CD8-positive, alpha-beta memory T cell (primary cell): ENCODE measurements around the gene NTM. TPM values are rescaled to one million over a fixed set of nuclear protein-coding genes. Genes with fewer than 3 reads are reported as not detected.

Experiments
- CTCF ChIA-PET: fragments of 350-600 bp; sonication (Branson Sonifier 250); formaldehyde crosslinking; loops from one replicate; lab custom pipeline; 2021; ENCODE audit warnings: antibody characterized with exemption; lab: Charles Lee
- POLR2A ChIA-PET: fragments of 350-600 bp; sonication (Branson Sonifier 250); formaldehyde crosslinking; loops from one replicate; lab custom pipeline; 2021; ENCODE audit warnings: antibody characterized with exemption; lab: Charles Lee
- DNase-seq, 5 donors: peaks; one replicate each; pipeline versions ENCODE4 v3.0.0 to v3.0.0-alpha.2; 2020 to 2022; ENCODE audit warnings: mixed read lengths in 1 of 5
- H3K27ac ChIP-seq: one replicate; pipeline ENCODE4 v1.7.0; 2013; ENCODE audit warnings: low read depth, mild to moderate bottlenecking, low read length, moderate library complexity
- H3K27me3 ChIP-seq: 2 replicates; pipeline ENCODE4 v1.7.0; 2013; ENCODE audit warnings: low read length, mild to moderate bottlenecking; ENCODE audit not compliant: insufficient read depth, poor library complexity, severe bottlenecking
- H3K36me3 ChIP-seq: 2 replicates; pipeline ENCODE4 v1.7.0; 2013; ENCODE audit warnings: mild to moderate bottlenecking, low read length, moderate library complexity; ENCODE audit not compliant: insufficient read depth
- H3K4me1 ChIP-seq: 2 replicates; pipeline ENCODE4 v1.7.0; 2013; ENCODE audit warnings: mild to moderate bottlenecking, low read length, moderate library complexity; ENCODE audit not compliant: insufficient read depth
- H3K4me3 ChIP-seq: 2 replicates; pipeline ENCODE4 v1.7.0; 2013; ENCODE audit warnings: mild to moderate bottlenecking, low read length
- H3K9me3 ChIP-seq: 2 replicates; pipeline ENCODE4 v1.7.0; 2013; ENCODE audit warnings: mild to moderate bottlenecking, low read length
- H3K27ac Mint-ChIP-seq, 8 donors: one replicate each; pipeline ENCODE4 v1.8.0; 2020 to 2021; ENCODE audit warnings: mixed read lengths in 8 of 8, mild to moderate bottlenecking in 6 of 8, inconsistent platforms in 3 of 8, moderate library complexity in 3 of 8
- H3K27me3 Mint-ChIP-seq, 2 donors: one replicate each; pipeline ENCODE4 v1.8.0; 2020 to 2021; ENCODE audit warnings: mixed read lengths in 2 of 2, mild to moderate bottlenecking in 1 of 2, moderate library complexity in 1 of 2
- H3K36me3 Mint-ChIP-seq, 3 donors: one replicate each; pipeline ENCODE4 v1.8.0; 2020 to 2021; ENCODE audit warnings: mixed read lengths in 3 of 3, inconsistent platforms in 1 of 3, mild to moderate bottlenecking in 1 of 3
- H3K4me1 Mint-ChIP-seq, 3 donors: one replicate each; pipeline ENCODE4 v1.8.0; 2020 to 2021; ENCODE audit warnings: mixed read lengths in 3 of 3, inconsistent platforms in 1 of 3, mild to moderate bottlenecking in 1 of 3
- H3K4me3 Mint-ChIP-seq, 7 donors: one replicate each; pipeline ENCODE4 v1.8.0; 2020 to 2021; ENCODE audit warnings: mixed read lengths in 7 of 7, mild to moderate bottlenecking in 6 of 7, moderate library complexity in 4 of 7, inconsistent platforms in 2 of 7
- H3K9me3 Mint-ChIP-seq, 5 donors: one replicate each; pipeline ENCODE4 v1.8.0; 2020 to 2022; ENCODE audit warnings: mixed read lengths in 5 of 5, mild to moderate bottlenecking in 3 of 5, moderate library complexity in 2 of 5, inconsistent platforms in 1 of 5
- polyA plus RNA-seq: library from polyadenylated mRNA; unstranded; fragments of 300-500 nt; fragmentation: Illumina TruSeq; gene quantifications from one replicate; pipeline ENCODE4 v1.2.3, GENCODE V29; 2021
- total RNA-seq, 2 experiments: library from RNA; stranded (reverse); gene quantifications; one replicate each; pipeline ENCODE4 v1.2.3, GENCODE V29; 2021

The NTM gene
- total and polyA plus RNA-seq, 3 experiments from 2014 or later = not detected

GRCh38 chr11:132088551-132088950 lies 718.1 kb downstream of the NTM start:
- Histone ChIP-seq H3K4me3 (no peak overlapping the region), H3K9me3 (no peaks in the 10 kb centered on the region), H3K4me1 (no peaks in the 10 kb centered on the region), H3K27me3 (no peaks in the 10 kb centered on the region), H3K27ac (no peak overlapping the region), H3K36me3 (no peaks in the 10 kb centered on the region)
- Mint-ChIP-seq H3K36me3 (no peaks in the 10 kb centered on the region), H3K27ac (no peak overlapping the region), H3K4me3 (no peak overlapping the region), H3K4me1 (no peaks in the 10 kb centered on the region), H3K27me3 (no peaks in the 10 kb centered on the region), H3K9me3 (peaks cover 4 to 15% (median 14%) of the 10 kb centered on the region in 5 donors)
- ChIA-PET POLR2A (no interaction called here), CTCF (no interaction called here)
- DNase-seq = no peak

GRCh38 chr11:132093536-132094259 lies 723.3 kb downstream of the NTM start:
- CTCF ChIA-PET = no interaction called here
- POLR2A ChIA-PET = no interaction called here
- H3K4me3 Mint-ChIP-seq = no peak overlapping the region
- H3K9me3 ChIP-seq = no peaks in the 10 kb centered on the region
- no peak overlapping the region for H3K27ac ChIP-seq
- peaks cover 0 to 5% (median 0%) of the 10 kb centered on the region in 5 donors for H3K9me3 Mint-ChIP-seq
- H3K27ac Mint-ChIP-seq = no peak overlapping the region
- no peaks in the 10 kb centered on the region for H3K4me1 ChIP-seq
- H3K27me3 Mint-ChIP-seq = no peaks in the 10 kb centered on the region
- no peaks in the 10 kb centered on the region for H3K27me3 ChIP-seq
- H3K36me3 Mint-ChIP-seq = no peaks in the 10 kb centered on the region
- H3K36me3 ChIP-seq = no peaks in the 10 kb centered on the region
- no peak overlapping the region for H3K4me3 ChIP-seq
- DNase-seq = no peak
- H3K4me1 Mint-ChIP-seq = no peaks in the 10 kb centered on the region

- ChIA-PET CTCF (no interaction called here), POLR2A (no interaction called here)
- Histone ChIP-seq H3K36me3 (no peaks in the 10 kb centered on the region), H3K9me3 (no peaks in the 10 kb centered on the region), H3K27ac (no peak overlapping the region), H3K27me3 (no peaks in the 10 kb centered on the region), H3K4me1 (no peaks in the 10 kb centered on the region), H3K4me3 (no peak overlapping the region)
- H3K4me1 Mint-ChIP-seq = no peaks in the 10 kb centered on the region
- peaks cover 0 to 4% (median 0%) of the 10 kb centered on the region in 5 donors for H3K9me3 Mint-ChIP-seq
- DNase-seq = no peak
- no peaks in the 10 kb centered on the region for H3K27me3 Mint-ChIP-seq
- H3K4me3 Mint-ChIP-seq = no peak overlapping the region
- no peaks in the 10 kb centered on the region for H3K36me3 Mint-ChIP-seq
- no peak overlapping the region for H3K27ac Mint-ChIP-seq
These were observed 724.2 kb downstream of the NTM start for GRCh38 chr11:132094598-132094997.

DNA sequence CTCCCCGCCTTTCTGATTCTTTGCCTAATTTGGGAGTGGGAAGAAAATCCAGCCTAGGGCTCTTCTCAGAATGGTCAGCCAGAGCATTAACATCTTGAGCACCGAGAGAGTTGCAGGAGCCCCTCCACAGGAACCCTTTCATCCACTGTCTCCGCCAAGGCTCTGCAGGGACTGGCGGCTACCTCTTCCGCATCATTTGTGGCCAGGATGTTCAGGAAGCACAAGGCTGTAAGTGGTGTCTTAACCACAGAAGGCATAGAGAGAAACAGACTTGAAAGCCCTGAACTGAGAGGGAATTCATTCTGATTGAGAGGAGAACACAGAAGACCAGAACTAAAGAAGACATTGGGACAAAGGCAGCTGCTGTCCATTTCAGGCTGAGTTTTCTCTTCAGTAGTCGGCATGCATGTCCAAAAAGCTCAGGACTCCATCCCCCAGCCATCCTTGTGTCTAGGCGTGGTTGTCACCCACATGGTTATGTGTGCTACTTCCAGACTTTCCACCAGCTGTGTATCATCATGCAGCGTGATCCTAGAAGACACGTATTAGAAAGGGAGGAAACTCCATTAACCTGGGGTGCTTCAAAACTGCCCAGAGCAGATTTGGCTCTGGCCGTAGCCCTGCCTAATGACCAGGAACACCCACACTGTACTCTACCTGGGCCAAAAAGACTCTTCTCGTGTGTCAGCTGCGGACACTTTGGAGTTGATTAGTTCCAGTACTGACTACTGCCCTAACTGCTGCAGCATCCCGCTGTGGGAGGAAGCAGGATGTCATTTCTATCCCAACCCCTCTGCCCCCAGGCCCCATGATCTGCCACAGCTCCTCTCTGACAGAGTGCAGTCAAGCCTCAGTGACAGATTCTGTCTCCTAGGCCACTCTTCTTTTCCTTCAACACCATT lies 725.1 kb downstream of the NTM start:
- ChIA-PET CTCF (no interaction called here), POLR2A (no interaction called here)
- Histone ChIP-seq H3K4me3 (no peak overlapping the region), H3K4me1 (no peaks in the 10 kb centered on the region), H3K36me3 (no peaks in the 10 kb centered on the region), H3K27me3 (no peaks in the 10 kb centered on the region), H3K9me3 (no peaks in the 10 kb centered on the region), H3K27ac (no peak overlapping the region)
- DNase-seq = no peak
- Mint-ChIP-seq H3K4me1 (no peaks in the 10 kb centered on the region), H3K4me3 (no peak overlapping the region), H3K36me3 (no peaks in the 10 kb centered on the region), H3K27me3 (no peaks in the 10 kb centered on the region), H3K27ac (no peak overlapping the region), H3K9me3 (peaks cover 0 to 5% (median 0%) of the 10 kb centered on the region in 5 donors)

GRCh38 chr11:132096132-132096825 lies 725.9 kb downstream of the NTM start:
- no peak for DNase-seq
- H3K27ac Mint-ChIP-seq = no peak overlapping the region
- POLR2A ChIA-PET = no interaction called here
- Histone ChIP-seq H3K27ac (no peak overlapping the region), H3K9me3 (no peaks in the 10 kb centered on the region), H3K4me3 (no peak overlapping the region), H3K36me3 (no peaks in the 10 kb centered on the region), H3K4me1 (no peaks in the 10 kb centered on the region), H3K27me3 (no peaks in the 10 kb centered on the region)
- H3K4me3 Mint-ChIP-seq = no peak overlapping the region
- peaks cover 0 to 5% (median 0%) of the 10 kb centered on the region in 5 donors for H3K9me3 Mint-ChIP-seq
- CTCF ChIA-PET = no interaction called here
- H3K27me3 Mint-ChIP-seq = no peaks in the 10 kb centered on the region
- no peaks in the 10 kb centered on the region for H3K36me3 Mint-ChIP-seq
- H3K4me1 Mint-ChIP-seq = no peaks in the 10 kb centered on the region

DNA sequence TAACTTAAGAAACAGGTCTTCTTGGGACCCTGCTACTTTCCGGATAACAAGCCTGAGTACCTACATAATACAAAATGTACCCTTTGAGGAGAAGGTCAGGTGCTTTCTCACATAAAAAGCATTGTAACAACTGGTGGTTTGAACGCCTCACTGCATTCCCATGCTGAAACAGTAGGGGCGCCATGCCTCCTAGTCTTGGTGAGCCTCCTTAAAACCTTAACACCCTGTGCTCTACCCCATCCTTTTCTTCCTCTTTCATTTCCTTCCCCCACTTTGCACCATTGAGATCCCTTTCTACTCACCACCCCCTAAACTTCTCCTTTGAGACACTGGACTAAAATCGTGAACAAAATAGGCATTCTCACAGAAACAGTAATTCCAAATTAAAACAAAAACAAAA lies 729.3 kb downstream of the NTM start:
- no peak overlapping the region for H3K27ac ChIP-seq
- H3K4me3 Mint-ChIP-seq = no peak overlapping the region
- no peak overlapping the region for H3K27ac Mint-ChIP-seq
- ChIA-PET CTCF (no interaction called here), POLR2A (no interaction called here)
- no peak for DNase-seq
- no peaks in the 10 kb centered on the region for H3K27me3 ChIP-seq
- H3K9me3 Mint-ChIP-seq = peaks cover 0 to 5% (median 0%) of the 10 kb centered on the region in 5 donors
- H3K36me3 Mint-ChIP-seq = no peaks in the 10 kb centered on the region
- no peaks in the 10 kb centered on the region for H3K27me3 Mint-ChIP-seq
- no peaks in the 10 kb centered on the region for H3K4me1 ChIP-seq
- no peaks in the 10 kb centered on the region for H3K4me1 Mint-ChIP-seq
- no peaks in the 10 kb centered on the region for H3K36me3 ChIP-seq
- H3K9me3 ChIP-seq = no peaks in the 10 kb centered on the region
- H3K4me3 ChIP-seq = no peak overlapping the region

GRCh38 chr11:132100583-132100982 lies 730.2 kb downstream of the NTM start:
- no peak for DNase-seq
- Histone ChIP-seq H3K36me3 (no peaks in the 10 kb centered on the region), H3K4me3 (no peak overlapping the region), H3K4me1 (no peaks in the 10 kb centered on the region), H3K27ac (no peak overlapping the region), H3K9me3 (no peaks in the 10 kb centered on the region), H3K27me3 (no peaks in the 10 kb centered on the region)
- ChIA-PET CTCF (interaction anchor here (1.2 kb wide), 1 partner anchor 12 kb away, joined by 4 read pairs; no protein-coding TSS in a partner anchor), POLR2A (no interaction called here)
- Mint-ChIP-seq H3K9me3 (peaks cover 0 to 5% (median 0%) of the 10 kb centered on the region in 5 donors), H3K4me3 (no peak overlapping the region), H3K27ac (no peak overlapping the region), H3K36me3 (no peaks in the 10 kb centered on the region), H3K4me1 (no peaks in the 10 kb centered on the region), H3K27me3 (no peaks in the 10 kb centered on the region)

DNA sequence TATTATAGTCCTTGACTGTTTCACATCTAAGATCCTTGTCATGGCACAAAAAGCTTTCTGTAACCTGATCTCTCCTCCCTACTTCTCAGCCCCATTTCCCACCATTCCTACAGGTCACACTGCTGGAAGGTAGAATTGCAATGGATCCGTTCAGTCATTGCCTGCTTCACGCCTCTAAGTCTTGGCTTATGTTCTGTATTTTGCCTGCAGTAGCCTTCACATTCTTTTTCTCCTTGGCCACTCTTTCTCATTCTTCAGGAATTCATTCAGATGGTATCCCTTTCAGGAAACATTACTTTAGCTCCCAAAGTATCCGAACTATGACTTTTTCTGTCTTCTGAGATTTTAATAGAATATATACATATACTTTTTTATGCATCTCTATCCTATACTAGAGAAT lies 731.5 kb downstream of the NTM start:
- H3K9me3 Mint-ChIP-seq = peaks cover 0 to 5% (median 0%) of the 10 kb centered on the region in 5 donors
- H3K4me1 Mint-ChIP-seq = no peaks in the 10 kb centered on the region
- Histone ChIP-seq H3K9me3 (no peaks in the 10 kb centered on the region), H3K27ac (no peak overlapping the region), H3K4me1 (no peaks in the 10 kb centered on the region), H3K4me3 (no peak overlapping the region), H3K36me3 (no peaks in the 10 kb centered on the region), H3K27me3 (no peaks in the 10 kb centered on the region)
- ChIA-PET CTCF (no interaction called here), POLR2A (no interaction called here)
- H3K4me3 Mint-ChIP-seq = no peak overlapping the region
- DNase-seq = no peak
- no peaks in the 10 kb centered on the region for H3K36me3 Mint-ChIP-seq
- no peaks in the 10 kb centered on the region for H3K27me3 Mint-ChIP-seq
- H3K27ac Mint-ChIP-seq = peak overlapping the region in 1 of 8 donors; percentile 18
